DMS53 (cell line): ENCODE results near the gene CD109.

Experiments used
- DNase-seq: peaks from one replicate; lab custom pipeline; 2025; lab: John Stamatoyannopoulos, UW

The CD109 gene

DNA sequence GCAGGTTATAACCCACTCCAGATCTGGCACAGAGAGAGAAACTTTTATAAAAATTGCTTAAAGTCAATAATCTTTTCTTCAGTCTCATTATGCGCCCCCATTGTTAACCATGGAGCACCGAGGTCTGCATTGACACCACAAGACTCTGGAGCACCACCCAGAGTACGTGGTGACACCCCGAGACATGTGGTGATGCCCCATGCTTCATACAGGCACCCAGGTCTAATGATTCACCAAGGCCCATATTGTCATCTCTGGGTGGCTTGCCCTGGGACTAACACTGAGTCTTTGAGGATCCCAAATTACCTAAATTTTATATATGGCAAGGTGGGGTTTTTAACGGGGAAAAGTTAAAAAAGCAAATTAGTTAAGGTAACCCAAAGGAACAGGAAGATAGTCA is 31.1 kb downstream of the CD109 start:
- no peak for DNase-seq

DNA sequence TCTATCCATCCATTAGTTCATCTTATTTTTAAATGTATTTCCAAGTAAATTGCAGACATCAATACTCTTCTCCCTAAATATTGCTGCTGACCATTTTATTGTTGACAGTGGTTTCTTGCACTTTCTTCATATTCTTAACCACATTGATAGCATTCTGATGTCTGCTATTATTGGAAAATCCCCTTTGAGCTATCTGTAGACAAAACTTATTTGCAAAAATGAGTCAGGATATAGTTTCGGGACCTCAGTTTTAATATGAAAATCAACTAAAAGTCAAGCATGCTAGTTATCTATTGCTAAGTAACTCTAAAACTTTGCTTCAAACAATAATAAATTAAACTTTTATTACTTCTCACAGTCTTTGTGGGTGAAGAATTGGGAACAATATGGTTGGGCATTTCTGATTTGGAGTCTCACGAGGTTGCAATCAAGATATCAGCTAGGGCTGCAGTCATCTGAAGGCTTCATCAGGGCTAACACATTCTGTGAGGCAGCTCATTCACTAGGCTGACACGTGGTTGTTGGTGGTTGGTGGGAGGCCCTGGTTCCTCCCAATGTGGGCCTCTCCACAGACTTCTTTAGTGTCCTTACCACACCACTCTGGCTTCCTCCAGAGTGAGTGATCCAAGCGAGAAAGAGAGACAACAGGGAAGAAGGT is 32.7 kb downstream of the CD109 start:
- DNase-seq, result no peak

DNA sequence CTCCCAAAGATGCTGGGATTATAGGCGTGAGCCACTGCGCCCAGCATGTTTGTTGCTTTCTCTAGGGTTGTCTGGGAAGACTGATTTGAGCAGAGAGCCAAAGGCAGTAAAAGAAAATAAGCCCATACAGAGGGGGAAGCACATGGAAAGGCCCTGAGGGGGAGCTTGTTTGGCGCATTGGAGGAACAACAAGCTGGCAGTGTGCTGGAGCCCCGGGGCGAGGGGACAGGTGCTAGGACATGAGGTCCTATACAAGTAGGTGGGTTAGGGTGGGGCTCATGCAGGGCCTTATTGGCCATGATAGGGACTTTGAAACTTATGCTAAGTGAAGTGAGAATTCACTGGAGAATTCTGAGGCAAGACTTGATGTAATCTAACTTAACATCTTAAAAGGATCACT is 35.3 kb downstream of the CD109 start:
- DNase-seq, result no peak

DNA sequence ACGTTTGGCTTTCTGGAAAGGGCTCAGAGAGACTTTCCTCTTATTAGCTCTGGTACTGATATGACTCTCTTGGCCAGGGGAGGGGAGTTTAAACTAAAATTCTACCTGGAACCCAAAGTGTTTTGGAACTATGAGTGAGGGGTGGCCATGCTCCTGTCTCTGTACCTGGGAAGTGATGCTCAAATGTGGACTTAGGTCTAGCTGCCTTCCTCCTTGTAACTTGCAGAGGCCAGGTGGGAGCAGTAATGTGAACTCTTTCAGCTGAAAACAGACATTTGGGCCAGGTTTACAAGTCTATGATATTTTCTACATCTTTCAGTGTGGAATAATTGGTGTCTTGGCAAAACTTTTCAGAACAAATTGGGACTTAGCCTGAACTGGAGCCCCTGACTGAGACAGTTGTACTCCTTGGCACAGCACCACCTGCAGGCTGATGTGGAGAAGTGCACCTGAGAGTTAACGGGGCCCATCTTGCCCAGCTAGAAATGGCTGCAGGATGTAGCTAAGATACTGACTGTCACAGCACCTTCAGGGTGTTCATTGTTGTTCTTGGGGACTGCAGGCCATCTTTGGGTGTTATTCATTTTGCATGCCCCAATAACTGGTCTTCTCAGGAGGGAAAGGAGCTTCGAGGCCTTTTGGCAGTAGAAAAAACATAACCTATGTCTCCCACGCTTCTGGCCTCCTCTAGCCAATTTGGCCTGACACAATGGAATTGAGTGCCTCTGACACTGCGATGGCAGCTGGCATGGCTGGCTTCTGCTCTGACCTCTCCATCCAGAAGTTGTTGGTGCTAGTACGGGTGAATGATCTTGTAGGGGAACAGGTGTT is 37.1 kb downstream of the CD109 start:
- peak; percentile 83 for DNase-seq

DNA sequence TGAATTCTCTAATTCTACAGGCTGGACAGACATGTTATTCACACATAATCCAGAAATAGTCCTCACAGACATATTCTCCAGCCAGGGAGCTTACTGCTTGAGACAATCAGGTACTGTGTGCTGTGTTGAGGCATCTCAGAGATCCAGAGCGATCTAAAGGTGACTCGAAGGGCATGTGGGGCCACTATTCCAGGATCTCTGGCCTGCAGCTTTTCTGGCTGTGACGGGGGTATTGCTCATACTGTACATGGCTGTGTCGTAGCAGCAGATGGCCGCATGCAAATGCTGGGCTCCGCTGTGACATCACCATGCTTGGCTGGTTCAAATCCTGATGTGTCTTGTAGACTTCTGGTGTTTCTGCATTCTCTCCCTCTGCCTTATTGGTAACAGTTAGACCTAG is 37.8 kb downstream of the CD109 start:
- DNase-seq, result no peak

DNA sequence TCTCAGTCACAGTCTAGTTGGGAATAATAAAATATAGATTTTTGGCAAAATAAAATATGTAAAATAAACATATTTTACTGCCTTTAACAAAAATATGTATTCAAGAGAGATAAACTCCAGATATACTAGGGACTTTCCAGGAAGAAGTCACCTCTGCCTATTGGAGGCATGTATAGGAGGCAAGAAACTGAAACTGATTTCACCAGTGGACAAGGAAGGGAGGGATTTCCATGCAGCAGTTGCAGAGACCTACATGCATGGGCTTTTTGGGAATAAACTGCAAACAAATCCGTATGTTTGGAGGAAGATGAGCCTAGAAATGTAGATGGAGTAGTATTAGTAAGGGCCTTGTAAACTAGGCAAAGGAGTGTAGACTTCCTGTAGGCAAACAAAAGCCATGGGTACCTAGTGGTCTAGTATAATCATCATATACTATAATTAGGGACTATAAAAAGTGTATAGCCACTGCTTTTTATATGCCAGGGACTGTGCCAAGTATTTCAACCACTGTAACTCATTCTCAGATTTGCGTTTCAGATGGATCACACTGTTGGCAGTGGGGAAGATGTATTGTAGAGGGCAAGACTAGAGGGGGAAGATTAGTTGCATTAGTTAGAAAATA is 38.9 kb downstream of the CD109 start:
- DNase-seq, result no peak

DNA sequence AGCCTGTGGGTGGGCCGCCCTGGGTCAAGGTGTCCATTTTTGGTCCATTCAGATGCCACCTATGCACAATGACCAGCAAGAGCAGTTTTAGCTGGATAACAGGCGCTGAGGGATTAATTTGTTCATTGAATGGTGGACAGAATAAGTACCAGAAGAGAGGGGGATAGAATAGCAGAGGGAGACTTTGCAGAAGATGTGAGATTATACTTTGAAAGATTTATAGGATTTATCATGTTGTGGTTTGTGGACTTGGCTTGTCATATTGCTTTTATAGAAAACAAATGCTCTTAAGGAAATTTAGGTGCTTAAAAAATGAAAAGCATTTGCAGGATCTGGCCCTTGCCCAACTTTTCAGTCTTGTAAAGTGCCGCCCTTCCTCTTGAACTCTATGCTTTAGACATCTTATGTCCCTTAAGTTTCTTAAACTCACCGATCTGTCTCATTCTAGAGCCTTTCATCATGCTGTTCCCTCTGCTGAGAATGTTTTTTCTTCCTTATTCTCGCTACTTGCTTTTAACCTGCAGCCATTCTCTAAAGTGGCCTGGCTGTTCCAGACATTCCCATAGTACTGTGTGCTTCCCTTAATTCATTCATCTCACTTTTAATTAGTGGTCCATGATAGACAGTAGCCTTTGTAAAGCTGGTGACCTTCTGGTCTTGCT is 42.5 kb downstream of the CD109 start:
- no peak for DNase-seq

DNA sequence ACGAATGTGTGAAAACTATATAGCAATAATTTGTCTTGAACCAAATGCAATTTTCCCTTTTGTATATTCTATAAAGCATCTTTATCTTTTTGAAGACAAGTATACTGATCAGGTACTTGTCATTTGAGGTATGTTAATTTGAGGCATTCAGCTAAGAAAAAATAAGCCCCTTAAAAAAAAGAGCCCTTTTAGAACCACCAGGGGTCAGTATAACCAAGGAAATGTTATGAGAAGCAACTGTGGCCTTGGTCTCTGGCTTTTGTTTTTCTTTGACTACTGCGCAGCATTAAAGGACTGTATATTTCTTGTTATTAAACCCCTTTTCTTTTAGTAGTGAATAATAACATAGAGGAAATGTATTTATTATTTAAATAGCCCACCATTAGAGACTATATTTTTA is 43.1 kb downstream of the CD109 start:
- peak; percentile 80 for DNase-seq

DNA sequence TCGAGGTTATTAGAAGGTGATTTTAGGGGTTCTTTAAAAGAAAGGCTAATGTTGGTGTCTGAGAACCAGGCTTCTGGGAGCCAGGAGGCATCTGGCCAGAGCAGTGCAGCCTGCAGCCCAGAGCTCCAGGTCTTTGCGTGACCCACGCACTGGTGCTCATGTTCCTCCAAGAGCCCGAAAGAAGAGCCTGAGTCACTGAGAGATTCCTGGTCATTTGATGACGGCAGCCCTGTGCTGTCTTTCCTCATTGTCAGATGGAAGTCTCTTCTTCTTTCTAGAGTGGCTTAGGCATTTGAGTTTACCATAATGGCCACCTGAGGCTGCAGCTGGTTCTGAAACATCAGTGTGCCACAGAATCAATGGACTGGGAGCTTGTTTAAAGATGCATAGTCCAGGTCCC is 46.4 kb downstream of the CD109 start:
- no peak for DNase-seq

DNA sequence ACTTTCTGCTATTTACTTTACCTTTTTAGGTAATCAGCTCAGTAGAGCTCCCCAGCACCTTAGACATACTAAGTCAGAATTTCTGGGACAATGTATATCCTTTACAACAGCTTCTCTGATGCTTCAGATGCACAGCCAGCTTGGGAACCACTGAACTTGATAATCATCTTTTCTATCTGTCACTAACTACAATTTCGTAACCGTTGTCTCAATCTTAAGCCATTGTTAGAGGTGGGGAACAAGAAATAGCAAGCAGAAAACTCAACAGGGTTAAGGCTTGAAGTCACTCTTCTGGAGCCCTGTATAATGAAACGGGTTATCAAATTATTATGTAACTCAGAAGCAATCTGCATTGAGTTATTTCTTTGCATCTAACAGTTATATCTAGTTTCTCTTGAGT is 47.1 kb downstream of the CD109 start:
- DNase-seq, result no peak

DNA sequence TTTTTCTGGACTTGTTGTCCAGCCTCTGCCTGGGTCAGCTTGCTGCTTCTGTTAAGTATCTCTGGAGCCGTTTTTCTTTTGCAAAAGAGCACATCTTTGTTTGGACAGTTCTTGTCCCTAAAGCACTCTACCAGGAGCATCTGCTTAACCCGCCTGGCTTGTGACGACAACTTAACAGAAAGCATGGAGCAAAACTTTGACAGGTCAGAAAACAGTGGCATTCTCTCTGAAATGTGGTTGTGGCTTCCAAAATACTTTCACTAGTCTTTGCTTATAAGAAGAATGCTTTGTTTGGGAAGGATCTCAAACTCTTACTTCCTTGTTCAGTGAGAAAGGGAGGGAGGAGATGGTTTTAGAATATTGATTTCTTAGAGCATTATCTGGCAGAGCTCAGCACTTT is 47.6 kb downstream of the CD109 start:
- DNase-seq, result no peak

DNA sequence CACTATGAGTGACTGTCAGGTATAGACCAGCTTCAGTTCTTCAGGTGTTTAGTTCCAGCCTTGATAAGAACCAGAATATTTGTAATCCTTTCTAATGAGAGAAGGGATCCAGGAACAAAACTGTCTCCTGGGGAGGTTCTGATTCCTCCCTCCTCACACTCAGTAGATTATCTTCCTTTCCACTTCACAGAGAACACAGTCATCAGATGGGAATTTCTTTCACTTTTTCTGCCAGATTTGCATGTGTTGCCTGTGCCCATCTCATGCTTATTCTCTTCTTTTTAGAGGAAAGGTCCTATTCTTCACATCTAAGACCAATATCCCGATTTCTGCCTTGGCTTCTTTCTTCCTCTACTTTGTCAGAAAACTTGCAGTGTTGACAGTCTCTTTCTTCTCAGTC is 50.8 kb downstream of the CD109 start:
- DNase-seq, result no peak

DNA sequence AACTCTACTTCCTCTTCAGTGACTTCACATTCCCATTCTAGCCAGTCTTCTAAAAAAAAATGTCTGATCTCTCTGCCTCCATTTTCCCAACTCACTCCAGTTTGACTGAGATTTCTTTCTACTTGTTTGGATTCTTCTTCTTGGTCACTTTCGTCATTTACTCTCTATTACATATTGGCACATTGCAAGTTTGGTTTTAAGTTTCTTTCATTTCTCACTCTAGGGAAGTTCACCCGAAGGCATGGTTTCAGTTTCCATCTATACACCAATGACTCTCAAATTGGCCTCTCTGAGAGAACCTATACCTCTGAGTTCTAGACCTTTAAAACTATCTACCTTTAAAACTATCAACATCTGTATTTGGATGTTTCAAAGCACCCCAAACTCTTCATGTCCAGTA is 51.3 kb downstream of the CD109 start:
- no peak for DNase-seq

DNA sequence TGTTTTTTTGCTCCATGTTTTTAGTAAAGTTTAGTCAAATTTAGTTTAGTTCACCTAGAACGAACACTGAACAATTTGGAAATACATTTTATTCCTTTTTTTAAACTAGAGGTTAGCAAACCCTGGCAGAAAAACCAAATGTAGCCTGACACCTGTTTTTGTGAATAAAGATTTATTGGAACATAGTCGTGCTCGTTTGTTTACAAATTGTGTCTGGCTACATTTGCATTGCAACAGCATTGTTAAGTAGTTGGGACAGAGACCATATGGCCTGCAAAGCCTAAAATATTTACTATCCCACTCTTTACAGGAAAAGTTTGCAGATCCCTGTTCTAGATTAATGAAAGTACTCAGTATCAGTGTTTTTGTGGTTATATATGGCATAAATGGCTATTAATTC is 56.9 kb downstream of the CD109 start:
- DNase-seq, result no peak

DNA sequence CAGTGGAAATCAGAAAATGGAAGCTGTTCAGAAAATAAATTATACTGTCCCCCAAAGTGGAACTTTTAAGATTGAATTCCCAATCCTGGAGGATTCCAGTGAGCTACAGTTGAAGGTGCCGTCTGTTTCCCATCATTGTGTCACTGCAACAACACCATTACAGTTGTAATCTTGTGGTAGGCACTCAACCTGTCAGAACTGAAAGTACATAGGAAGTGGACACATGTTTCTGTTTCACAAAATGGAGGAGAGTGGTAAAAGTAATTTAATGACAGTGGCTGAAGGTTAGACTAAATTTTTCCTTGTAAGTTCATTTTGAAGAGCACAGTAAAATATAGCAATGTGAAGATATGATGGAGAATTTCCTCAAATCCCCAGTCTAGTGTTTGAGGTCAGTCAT is 70.0 kb downstream of the CD109 start:
- no peak for DNase-seq

DNA sequence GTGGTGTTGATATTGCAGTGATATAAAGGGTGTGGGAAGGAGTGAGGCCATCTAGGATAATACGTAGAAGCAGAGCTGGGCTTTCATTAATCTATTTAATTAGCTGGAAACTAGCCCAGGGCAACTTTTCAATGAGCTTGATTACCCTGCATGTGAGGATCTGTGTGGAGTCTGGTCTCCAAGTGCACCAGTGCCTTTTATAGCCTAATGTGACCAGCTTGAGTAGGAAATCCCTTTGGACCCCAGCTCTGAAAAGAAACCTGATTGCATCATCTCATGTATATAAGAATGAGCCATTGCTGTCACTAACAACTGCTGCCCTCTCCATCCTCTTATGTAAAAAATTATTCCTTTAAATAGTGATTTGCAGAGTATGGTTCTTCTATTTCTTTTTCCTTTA is 72.6 kb downstream of the CD109 start:
- DNase-seq, result no peak

DNA sequence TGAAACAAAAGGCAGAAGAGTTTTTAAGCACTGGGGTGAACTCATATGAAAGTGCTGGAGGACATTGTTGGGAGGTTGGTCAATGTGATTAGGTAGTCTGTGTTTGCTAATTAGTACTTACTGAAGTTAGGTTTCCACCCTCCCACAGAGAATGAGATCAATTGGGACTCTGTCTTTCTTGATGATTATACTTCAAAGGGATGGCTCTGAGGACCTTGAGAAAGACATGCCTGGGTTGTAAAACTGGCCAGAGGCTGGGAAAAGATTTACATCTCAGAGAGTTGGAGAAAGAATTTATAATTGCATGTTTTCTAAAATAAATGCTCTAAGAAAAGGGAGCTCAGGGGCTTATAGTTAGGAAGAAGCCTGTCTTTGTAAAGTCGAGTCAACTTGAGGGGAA is 74.0 kb downstream of the CD109 start:
- DNase-seq, result no peak

DNA sequence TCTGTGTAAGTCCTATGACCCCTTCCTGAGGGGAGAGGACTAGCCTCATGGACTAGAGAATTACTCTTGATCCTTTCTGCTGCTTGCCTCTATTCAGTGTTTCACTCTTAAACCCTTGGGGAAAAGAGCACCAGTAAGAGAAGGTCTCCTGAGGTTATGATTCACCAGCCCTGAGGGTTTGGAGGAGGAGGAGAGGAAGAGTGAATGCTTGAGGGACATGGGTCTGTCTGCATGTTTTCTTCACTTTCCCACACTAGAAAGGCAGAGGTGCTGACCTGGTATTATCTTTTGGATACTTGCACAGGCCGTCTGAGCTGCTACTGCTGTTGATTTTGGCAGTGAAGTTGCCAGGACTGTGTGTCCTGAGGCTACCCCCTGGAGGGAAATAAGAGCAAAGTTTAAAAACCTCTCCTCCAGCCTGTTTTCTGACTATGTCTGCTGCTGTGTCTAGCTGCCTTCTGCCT is 78.3 kb downstream of the CD109 start:
- DNase-seq, result no peak

DNA sequence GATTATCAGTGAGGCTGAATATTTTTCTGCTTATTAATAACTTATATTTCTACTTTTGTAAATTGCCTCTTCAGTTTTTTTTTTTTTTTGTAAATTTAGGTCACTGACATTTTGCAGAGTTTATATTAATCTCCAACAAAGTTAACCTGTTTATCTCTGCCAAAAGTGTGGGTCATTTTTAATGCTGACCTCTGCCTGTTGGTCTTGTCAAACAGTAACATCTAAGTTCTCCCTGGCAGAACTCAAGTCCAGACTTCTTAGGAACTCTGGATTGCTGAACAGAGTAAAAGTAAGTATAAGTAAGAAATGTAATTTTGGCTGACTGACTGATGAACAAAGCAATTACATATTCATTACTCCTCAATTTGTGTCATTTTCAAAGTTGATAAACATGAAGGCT is 83.9 kb downstream of the CD109 start:
- DNase-seq, result no peak

DNA sequence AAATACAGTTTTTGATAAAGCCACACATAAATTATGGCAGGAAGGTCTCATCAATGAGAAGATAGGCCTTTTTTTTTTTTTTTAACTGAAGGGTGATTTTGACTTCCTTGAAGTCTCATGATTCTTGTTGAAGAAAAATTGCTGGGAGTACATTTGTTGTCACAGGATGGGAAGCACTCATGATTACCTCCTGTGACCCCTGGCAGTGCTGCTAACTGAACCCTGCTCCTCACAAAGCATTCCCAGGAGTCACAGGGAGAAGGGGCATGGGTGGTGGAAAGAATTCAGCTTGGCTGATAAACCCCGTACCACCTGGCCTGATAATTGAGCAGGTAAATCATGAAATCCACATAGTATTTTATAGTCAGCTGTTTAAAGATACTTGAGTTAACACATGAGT is 86.9 kb downstream of the CD109 start:
- peak; percentile 36 for DNase-seq

DNA sequence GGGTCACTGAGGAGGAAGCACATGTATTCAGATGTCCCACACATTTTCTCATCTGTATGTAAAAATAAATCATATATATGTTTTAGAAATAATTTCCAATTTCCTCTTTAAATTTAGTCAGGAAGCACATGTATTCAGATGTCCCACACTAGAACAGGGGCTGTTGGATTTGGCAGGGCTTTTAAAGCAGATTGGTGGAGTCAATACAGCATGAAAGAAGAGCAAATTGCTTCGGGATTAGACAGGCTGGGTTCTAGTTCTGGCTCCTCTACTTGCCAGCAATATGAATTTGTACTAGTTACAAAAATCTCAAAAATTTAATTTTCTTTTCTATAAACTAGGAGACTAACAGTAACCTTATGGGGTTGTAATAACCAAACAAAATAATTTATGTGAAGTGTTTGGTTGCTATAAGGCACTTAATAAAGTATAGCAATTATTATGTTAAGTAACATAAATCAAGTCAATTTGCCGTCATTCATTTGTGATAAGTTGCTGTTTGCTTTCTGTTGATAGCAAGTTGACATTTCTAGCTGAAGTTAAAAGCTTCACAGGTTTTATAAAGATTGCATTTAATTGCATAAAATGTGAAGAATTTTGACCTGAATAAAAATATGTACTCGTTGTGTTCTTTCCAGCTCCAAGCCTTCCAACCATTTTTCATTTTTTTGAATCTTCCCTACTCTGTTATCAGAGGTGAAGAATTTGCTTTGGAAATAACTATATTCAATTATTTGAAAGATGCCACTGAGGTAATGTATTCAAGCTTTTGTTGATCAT is 88.9 kb downstream of the CD109 start:
- no peak for DNase-seq

DNA sequence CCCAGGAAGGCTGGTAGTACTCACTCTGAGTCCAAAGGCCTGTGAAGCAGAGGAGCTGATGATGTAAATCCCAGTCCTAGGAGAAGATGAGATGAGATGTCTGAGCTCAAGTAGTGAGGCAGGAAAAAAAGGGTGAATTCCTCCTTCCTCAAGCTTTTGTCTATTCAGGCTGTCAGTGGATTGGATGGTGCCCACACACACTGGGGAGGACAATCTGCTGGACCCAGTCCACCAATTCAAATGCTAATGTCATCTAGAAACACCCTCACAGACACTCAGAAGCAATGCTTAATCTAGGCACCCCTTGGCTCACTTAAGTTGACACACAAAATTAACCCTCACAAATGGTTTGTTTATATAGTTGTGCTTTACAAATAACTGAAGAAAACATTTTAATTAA is 94.6 kb downstream of the CD109 start:
- no peak for DNase-seq
